Measurements from ENCODE around the gene DNAL4.
A peak's percentile ranks its signal among the peaks of the same experiment; 100 is the strongest.

DNAL4 gene

GRCh38 chr22:38784856-38785255, 9.1 kb downstream of the DNAL4 start:
- DNase-seq (ENCODE audit: low read depth) = no peak

- no peak for DNase-seq (ENCODE audit: low read depth)
These were observed 9.9 kb downstream of the DNAL4 start for GRCh38 chr22:38784035-38784434.

- DNase-seq (ENCODE audit: low read depth) = no peak
These were observed 10.8 kb downstream of the DNAL4 start for GRCh38 chr22:38783095-38783615.

DNA sequence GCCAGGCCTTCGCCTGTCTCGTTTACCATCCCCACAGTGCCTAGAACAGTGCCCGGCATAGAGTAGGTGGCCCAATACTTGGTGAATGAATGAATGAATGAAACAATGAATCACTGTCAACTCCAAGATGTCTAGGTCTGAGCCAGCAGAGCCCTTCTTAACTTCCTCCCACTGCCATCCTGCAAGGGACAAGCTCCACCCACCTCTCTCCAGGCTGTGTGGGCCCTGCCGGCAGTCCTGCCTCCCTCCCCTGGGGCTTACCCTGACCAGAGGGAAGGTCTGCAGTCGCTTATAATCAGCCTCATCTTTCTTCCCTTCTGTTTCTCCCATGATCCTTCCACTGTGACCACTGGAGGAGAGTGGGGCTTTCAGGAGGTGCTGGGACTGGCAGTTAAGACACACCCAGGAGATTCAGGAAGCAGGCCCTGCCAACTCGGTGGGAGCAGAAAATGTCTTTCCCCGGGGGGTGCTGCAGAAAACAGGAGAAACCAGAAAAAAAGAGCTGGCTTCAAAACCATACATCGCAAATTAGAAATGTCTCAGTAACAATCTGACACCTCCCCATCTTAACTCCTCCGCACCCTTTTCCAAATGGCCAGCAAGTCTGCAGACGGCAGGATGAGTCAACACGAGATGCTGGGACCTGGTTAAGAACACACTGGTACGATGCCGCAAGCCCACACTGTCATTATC, 11.4 kb downstream of the DNAL4 start:
- no peak for DNase-seq (ENCODE audit: low read depth)

- no peak for DNase-seq (ENCODE audit: low read depth)
These were observed 12.9 kb downstream of the DNAL4 start for GRCh38 chr22:38781033-38781432.

GRCh38 chr22:38777087-38777671, 16.8 kb downstream of the DNAL4 start:
- DNase-seq (ENCODE audit: low read depth) = no peak

DNA sequence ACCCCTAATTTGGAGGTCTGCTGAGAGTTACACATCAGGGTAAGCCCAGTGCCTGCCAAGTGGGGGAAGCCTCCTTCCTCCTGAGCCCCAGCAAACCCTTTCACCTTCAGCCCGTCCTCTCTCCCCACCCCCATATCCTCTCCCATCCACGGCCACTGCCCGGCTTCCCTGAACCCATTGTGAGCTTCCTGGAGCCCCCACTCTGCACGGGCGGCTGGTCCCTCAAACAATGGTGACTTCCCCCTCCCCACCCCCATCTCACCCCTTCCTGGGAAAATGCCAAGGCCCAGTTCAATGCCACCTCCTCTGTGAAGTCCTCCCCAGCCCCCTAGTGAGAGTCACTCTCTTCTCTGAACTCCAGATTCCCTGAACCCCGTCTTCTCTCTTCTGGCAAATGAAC, 17.9 kb downstream of the DNAL4 start:
- no peak for DNase-seq (ENCODE audit: low read depth)

GRCh38 chr22:38775656-38776055, 18.3 kb downstream of the DNAL4 start:
- no peak for DNase-seq (ENCODE audit: low read depth)

GRCh38 chr22:38774496-38775166, 19.3 kb downstream of the DNAL4 start:
- no peak for DNase-seq (ENCODE audit: low read depth)

DNA sequence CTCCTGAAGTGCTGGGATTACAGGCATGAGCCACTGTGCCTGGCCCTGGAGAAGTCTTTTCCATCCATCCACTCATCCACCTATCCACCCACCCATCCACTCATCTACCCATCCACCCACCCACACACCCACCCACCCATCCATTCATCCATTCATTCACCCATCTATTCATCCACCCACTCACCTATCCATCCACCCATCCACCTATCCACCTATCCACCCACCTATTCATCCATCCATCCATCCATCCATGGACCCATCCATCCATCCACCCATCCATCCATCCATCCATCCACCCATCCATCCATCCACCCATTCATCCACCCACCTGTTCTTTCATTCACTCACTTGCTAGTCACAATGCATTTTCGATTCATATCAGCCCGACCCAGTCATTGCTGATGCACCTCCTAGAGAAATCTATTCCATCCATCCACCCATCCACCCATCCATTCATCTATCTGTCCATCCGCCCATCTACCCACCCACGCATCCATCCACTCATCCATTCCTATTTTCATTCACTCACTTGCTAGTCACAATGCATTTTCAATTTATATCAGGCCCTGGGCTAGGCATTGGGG, 20.5 kb downstream of the DNAL4 start:
- no peak for DNase-seq (ENCODE audit: low read depth)

- DNase-seq (ENCODE audit: low read depth) = no peak
These were observed 21.4 kb downstream of the DNAL4 start for GRCh38 chr22:38772623-38772873.

DNA sequence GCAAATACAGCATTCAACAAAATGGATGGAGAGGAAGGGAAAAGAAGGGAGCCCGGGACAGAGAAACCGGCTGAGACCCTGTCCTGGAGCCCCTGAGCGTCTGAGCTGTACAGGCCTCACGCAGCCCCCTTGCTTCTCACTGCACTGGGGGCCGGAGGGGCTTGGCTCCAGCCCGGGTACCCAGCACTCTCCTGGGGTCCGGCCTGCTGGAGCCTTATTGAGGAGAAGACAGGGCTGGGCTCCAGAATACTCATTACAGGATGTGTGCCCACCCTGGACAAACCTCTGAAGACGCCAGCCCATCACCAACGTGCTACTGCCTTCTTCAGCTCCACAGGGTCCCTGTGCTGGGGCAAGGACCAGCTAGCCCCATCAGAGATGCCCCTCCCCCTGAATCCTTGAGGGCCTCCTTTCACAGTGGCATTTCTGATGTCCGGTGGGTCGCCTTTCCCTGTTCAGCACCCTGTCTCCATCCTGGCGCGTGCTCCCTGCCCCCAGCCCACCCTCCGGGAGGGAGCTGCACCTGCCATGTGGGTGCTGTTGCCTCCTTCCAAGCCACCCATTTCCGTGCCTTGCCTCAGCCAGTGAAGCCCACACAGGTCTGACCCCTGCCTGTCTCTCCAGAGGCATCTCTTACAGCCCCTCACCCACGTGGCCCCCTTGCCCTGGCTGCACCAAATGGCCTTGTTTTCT, 23.5 kb downstream of the DNAL4 start:
- DNase-seq (ENCODE audit: low read depth) = no peak

DNA sequence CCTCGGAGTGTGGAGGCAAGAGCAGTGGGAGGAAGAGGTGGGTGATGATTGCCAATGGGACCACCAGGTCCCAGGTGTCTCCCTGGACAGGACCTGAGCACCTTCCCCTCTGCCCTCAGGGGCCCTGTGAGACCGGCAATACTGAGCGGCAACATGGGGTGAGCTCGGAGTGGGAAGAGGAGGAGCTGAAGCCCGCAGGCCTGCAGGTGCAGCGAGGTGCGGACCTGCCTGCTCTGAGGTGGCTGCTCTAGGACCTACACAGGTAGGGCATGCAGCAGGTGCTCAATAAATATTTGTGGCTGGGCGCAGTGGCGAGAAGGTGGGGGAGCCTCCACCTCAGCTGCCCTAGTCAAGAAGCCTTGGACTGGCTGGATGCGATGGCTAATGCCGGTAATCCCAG, 25.9 kb downstream of the DNAL4 start:
- no peak for DNase-seq (ENCODE audit: low read depth)

- DNase-seq (ENCODE audit: low read depth) = no peak
These were observed 26.6 kb downstream of the DNAL4 start for GRCh38 chr22:38767313-38767712.

GRCh38 chr22:38766076-38766777, 27.7 kb downstream of the DNAL4 start:
- peak; percentile 34 for DNase-seq (ENCODE audit: low read depth)

DNA sequence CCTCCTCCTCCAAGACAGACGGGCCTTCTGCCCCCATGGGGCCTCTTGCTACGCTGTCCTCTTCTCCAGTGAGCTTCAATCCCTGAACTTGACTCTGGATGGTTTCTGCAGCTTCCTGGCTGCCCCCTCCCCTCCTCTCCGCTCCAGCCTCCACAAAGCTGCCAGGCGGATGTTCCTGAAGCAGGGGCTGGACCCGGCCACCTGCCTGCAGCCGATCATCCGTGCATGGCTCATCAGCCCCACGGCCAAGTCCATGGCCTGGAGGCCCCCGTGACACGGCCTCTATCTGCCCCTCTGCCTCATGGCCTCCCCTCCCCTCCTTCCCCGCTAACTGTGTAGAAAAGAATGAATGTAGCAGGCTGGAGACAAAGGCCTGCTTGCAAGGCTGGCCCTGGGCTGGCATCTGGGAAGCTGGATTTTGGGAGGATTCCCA, 31.4 kb downstream of the DNAL4 start:
- no peak for DNase-seq (ENCODE audit: low read depth)

- DNase-seq (ENCODE audit: low read depth) = no peak
These were observed 32.5 kb downstream of the DNAL4 start for GRCh38 chr22:38761202-38762162.

DNA sequence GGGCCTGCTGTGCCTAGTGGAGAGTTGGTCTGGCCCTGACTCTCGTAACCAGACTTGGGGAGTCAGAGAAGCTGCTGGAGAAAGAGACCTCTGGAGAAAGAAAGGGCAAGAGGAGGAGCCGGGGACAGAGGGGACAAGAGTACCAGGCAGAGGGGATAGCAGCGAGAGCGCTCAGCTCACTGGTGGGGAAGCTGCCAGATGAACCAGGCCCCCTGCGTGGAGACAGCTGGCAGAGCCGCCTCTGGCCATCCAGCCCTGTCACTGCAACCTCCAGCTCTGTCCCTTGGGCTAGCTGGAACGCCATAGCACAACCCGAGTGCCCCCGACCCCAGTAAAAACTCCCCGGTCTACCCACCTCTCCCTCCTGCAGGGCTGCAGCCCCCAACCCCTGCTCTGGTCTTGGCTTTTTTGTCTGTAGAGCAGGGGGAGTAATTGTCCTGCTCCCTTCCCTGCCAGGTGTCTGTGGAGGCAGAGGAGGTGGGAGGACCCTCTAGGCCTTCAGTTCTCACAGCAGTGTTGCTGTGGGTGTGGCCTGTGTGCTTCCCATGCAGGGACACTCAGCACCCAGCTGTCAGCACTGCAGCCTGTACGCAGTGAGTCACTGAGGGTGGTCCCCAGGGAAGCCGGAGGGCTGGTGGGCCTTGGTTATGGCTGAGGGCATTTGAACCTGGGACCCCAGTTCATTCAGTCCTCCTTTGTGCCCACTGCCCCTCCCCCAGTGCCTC, 33.3 kb downstream of the DNAL4 start:
- no peak for DNase-seq (ENCODE audit: low read depth)

DNA sequence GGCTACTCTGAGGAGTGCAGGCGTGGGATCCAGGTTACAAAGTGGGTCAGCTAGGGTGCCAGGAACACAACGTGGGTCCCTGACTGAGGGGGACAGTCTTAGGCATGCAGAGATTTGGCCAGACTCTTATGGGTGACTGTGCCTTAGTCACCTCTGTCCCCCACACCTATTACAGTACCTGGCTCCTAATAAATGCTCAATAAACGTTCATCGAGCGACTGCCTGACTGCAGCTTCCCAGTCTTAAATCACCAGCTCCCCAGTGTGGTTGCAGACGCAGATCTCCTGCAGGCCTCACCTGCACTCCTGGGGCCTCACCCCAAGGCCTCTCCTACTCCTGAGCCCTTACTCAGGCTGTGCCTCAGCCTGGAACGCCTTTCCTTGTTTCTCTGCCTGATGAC, 34.9 kb downstream of the DNAL4 start:
- DNase-seq (ENCODE audit: low read depth) = no peak

Measured in fibroblast of gingiva (primary cell).